HL-60/S4 treated with retinoic acid at 250 ng/mL for 4 days and 3 days (cell line): Measurements from ENCODE around the gene EGR2.

ENCODE experiments used
- in situ Hi-C: fragments of 300-500 bp; cut with MboI; formaldehyde crosslinking; loops from 2 replicates; pipeline ENCODE4 v1.7.0; 2022; ENCODE audit warnings: low sequenced_read_pairs

EGR2 gene

DNA sequence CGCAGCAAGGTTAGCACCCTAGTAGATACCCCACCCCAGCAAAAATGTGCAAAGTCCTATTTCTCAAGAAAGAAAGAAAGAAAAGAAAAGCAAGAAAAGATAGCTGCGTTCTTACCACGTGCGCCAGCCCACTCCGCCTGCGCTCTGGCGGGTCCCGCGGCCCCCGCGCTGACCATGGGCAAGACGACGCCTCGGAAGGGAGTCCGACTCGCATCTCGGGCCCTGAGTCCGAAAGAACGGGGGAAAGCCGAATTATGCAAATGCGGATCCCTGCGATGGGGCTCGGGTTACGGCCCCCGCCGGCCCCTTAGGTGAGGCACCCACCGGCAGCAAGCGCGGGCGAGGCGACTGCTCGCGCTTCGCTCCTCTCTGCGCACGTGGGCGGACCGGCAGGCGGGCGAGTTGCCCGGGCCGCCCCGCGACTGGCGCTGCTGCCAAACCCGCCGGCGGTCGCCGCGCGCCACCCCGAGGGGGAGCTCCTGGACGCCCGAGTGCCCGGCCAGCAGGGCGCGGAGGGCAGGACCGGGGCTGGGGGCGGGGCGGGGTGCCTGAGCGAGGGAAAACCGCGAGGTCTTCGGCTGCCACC is 2.4 kb upstream of the EGR2 start:
- in situ Hi-C loops, result no loop called here

GRCh38 chr10:62817766-62818425 is 1.7 kb upstream of the EGR2 start:
- in situ Hi-C loops, result no loop called here

- in situ Hi-C loops, result no loop called here
These were observed 1.1 kb upstream of the EGR2 start for GRCh38 chr10:62817121-62817765.

GRCh38 chr10:62816076-62816330 is 163 bp downstream of the EGR2 start:
- in situ Hi-C loops, result no loop called here

DNA sequence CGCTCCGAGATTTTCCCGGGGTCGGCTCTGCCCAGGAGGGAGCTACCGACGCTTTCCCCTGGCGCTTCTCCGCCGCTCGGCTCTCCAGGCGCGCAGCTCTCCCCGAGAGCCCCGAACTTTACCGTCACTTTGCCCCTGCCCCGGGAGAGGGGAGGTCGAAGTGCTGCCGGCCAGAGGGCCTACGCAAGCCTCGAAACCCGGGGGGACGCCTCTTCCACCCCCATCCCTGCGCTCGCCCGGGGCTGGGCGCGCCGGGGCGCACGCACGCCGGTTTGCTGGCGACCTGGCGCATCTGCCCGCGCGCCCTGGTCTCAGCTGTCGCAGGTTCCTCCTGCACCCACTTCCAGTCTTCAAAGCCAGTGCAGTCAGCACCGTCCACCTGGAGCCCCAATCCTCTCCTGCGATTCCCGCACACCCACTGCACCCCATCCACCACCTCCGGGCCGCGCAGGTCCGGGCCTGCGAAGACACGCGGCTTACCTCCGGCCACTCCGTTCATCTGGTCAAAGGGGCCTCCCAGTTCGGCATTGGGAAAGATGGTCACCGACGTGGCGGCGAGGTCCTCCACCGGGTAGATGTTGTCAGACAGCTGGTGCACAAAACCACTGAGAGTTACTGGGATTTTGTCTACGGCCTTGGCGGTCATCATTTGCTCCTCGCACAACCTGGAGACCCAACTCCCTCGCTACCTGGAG is 638 bp downstream of the EGR2 start:
- in situ Hi-C loops, result no loop called here

DNA sequence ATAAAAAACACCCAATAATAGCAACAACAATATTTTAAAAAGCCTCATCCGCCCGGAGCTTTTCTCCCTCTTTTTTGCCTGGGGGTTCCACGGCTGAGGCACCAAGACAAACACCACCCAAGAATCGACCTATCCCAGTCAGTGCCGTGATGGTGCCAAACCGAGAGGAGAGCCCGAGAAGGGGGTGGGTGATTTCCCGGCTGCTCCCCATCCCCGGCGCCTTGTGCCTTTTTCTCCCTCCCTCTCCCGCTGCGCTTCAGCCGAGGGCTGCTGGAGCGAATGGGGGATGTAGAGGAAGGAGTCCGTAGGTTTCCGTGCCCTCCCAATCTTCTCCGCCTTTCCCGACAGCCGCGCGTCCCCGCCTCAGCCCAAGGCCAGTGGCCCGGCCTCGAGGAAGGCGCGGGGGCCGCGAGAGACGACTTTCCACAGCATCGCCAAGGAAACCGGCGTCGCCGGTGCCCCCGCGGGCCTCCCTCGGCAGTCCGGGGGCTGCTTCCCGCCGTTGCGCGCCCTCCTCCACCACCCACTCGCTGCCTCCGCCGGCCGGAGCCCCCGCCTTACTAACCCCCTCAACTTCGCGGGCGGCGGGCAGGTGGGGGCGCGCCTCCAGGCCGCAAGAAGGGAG is 1.3 kb downstream of the EGR2 start:
- in situ Hi-C loops, result no loop called here

GRCh38 chr10:62813981-62814380 is 2.2 kb downstream of the EGR2 start:
- in situ Hi-C loops, result no loop called here

GRCh38 chr10:62813453-62813852 is 2.7 kb downstream of the EGR2 start:
- in situ Hi-C loops, result no loop called here

GRCh38 chr10:62812672-62813439 is 3.3 kb downstream of the EGR2 start:
- in situ Hi-C loops, result no loop called here

DNA sequence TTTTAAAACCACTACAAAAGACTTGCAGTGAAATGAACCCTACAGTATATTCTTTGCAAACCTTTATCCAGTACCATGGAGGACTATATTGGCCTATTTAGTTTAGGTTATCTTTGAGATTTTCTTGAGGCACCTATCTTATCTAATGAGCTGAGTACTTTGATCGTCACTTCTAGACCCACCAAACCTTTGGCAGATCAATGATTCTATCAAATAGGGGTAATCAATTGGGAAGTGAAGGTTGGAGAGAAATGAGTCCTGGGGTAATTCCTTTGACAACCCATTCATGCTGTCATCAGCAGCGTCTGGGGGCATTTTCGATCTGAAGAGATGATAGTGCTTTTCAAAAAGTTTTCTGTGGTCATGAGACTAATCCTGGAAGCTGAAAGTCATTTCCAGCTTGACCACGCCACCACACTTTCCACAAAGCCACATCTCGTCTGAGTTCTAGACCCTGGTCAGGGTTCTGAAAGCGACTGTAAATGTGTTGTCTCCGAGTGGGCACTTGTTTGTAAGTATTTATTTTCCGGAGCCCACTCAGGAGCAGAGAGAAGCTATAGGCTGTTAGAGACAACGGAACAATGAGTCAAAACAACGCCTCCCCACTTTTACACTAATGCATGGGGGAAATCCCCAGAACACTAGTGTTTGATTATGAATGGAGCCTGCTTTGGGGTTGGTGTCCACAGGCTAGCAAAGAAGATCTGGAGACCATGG is 4.8 kb downstream of the EGR2 start:
- in situ Hi-C loops, result no loop called here

DNA sequence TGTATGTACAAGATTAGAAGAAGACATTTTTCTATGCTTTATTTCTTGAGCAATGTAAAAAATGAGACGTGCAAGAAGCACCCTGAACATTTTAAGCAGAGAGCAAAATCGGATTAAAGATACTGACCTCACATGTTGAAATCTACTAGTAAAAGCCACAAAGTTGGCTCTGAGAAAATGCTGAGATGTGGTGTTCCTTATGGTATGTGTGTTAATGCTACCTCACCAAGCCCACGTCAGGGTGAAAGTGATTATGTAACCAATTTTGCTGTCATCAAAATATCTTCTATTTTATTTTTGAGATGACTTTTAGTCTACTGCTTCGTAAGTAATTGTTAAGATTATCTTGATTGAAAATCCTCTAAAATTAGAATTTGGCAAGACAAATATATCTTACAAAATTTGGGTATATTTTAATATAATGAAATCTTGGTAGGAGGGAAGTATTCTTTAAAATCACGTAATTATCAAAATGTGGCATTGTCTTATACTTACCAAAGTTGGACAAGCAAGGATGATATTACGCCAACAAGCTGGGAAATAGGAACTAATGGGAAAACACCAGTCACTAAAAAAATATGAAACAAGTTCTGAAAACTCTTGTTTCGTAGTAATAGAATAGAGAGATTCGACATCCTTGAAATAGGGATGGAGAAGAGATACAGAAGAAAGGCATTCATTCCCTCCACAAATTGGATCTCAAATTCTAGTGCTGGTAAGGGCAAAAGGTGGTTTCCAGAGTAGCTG is 5.8 kb downstream of the EGR2 start:
- in situ Hi-C loops, result no loop called here

GRCh38 chr10:62806251-62806650 is 9.9 kb downstream of the EGR2 start:
- in situ Hi-C loops, result loop anchor here (5.0 kb wide), 1 partner anchor 189 kb away; no protein-coding TSS in a partner anchor

GRCh38 chr10:62805231-62806099 is 10.7 kb downstream of the EGR2 start:
- in situ Hi-C loops, result loop anchor here (5.0 kb wide), 1 partner anchor 188 kb away; no protein-coding TSS in a partner anchor

GRCh38 chr10:62804356-62805230 is 11.6 kb downstream of the EGR2 start, which contains the start of gene ADO:
ADO (plus strand) TSS chr10:62804720; CDS start chr10:62805060, 340 bp downstream.
- in situ Hi-C loops, result loop anchor here (5.0 kb wide), 1 partner anchor 187 kb away; no protein-coding TSS in a partner anchor

DNA sequence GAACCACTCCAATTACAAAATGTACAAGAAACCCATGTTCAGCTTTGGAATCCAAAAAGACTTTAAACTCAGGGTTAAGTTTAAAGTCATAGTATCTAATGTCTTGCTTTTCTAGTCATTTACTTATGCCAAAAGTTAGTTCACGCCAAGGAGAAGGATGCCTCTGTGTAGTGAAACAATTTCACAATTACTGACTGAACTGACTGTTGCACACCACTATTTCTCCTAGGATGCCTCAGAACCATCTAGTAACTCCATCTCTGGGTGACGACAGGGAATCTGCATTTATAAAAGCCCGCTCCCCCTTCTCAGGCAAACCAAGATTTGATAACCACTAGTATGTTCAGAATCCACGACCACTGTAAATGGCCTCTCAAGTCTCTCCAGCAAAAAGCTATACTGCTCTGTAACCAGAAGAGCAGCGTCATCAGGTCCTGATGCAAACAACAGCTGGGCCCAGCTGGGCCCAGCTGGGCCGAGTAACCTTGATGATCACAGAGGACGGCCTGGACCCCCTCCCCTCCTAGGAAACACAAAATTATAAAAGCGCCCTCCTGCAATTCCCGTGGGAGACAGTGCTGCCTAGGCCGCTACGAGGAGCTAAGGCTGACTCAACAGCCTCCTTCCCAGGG is 12.3 kb downstream of the EGR2 start:
- in situ Hi-C loops, result no loop called here

GRCh38 chr10:62801871-62802270 is 14.3 kb downstream of the EGR2 start:
- in situ Hi-C loops, result no loop called here

GRCh38 chr10:62796896-62797295 is 19.3 kb downstream of the EGR2 start:
- in situ Hi-C loops, result no loop called here
